Lower leg skin (tissue), 4 donors: ENCODE measurements around the gene EMC10. TPM values are rescaled to one million over a fixed set of nuclear protein-coding genes. Genes with fewer than 3 reads are reported as not detected.
"Not testable (repeated sequence)": the region's sequence is repeated elsewhere in the genome, so short reads cannot be mapped to it uniquely, and the experiment has no call there.

ENCODE experiments used
- DNase-seq, 2 donors: peaks; one replicate each; pipeline ENCODE4 v3.0.0-alpha.2; 2019; ENCODE audit warnings: low spot score in 2 of 2
- H3K4me3 ChIP-seq: fragments of 200-600 bp; sonication (generic); 2 replicates; pipeline ENCODE4 v1.5.1; 2017; ENCODE audit warnings: mild to moderate bottlenecking, low read depth; ENCODE audit not compliant: poor library complexity, severe bottlenecking
- POLR2A ChIP-seq, 2 donors: fragments of 450-650 bp; IDR thresholded peaks; one replicate each; pipeline ENCODE4 v1.6.1; 2016 to 2017; ENCODE audit warnings: antibody characterized with exemption in 2 of 2, mild to moderate bottlenecking in 1 of 2, moderate library complexity in 1 of 2
- WGBS, 2 donors: methylation state at CpG; one replicate each; pipeline ENCODE4 v1.1.5; 2018; 5-methylcytosine and 5-hydroxymethylcytosine counted together
- intact Hi-C: fragments of 100-400 bp; cut with DNase I; formaldehyde crosslinking; loops from one replicate; pipeline ENCODE4 v1.15.0; 2023; ENCODE audit warnings: low total_unique reads
- total RNA-seq, 4 donors: library from RNA; depleted of rRNA; stranded (reverse); fragments of >200 nt; gene quantifications; one replicate each; pipeline ENCODE4 v1.1.0, GENCODE V29; 2016
- TF ChIP-seq, protein P1 (sequence below), 3 donors: fragments of 450-650 bp; IDR thresholded peaks; one replicate each; pipeline ENCODE4 v1.5.1; 2016; ENCODE audit warnings: antibody characterized with exemption in 3 of 3, mild to moderate bottlenecking in 3 of 3, moderate library complexity in 2 of 3

The EMC10 gene
- total RNA-seq, 4 donors from 2014 or later, result 35.1 to 93.5 (median 67.5) TPM

GRCh38 chr19:50435221-50435620 is 41.1 kb upstream of the EMC10 start:
- DNase-seq, result no peak
- intact Hi-C loops, result no loop called here
- 62 to 72% methylated on average over 17 of the region's 17 CpGs for WGBS, 2 donors
- no peak overlapping the region for H3K4me3 ChIP-seq
- no peak for TF ChIP-seq POLR2A (IDR thresholded peaks at IDR 0.05)
- TF ChIP-seq, protein P1, sequence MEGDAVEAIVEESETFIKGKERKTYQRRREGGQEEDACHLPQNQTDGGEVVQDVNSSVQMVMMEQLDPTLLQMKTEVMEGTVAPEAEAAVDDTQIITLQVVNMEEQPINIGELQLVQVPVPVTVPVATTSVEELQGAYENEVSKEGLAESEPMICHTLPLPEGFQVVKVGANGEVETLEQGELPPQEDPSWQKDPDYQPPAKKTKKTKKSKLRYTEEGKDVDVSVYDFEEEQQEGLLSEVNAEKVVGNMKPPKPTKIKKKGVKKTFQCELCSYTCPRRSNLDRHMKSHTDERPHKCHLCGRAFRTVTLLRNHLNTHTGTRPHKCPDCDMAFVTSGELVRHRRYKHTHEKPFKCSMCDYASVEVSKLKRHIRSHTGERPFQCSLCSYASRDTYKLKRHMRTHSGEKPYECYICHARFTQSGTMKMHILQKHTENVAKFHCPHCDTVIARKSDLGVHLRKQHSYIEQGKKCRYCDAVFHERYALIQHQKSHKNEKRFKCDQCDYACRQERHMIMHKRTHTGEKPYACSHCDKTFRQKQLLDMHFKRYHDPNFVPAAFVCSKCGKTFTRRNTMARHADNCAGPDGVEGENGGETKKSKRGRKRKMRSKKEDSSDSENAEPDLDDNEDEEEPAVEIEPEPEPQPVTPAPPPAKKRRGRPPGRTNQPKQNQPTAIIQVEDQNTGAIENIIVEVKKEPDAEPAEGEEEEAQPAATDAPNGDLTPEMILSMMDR (IDR thresholded peaks at IDR 0.05), result no peak

DNA sequence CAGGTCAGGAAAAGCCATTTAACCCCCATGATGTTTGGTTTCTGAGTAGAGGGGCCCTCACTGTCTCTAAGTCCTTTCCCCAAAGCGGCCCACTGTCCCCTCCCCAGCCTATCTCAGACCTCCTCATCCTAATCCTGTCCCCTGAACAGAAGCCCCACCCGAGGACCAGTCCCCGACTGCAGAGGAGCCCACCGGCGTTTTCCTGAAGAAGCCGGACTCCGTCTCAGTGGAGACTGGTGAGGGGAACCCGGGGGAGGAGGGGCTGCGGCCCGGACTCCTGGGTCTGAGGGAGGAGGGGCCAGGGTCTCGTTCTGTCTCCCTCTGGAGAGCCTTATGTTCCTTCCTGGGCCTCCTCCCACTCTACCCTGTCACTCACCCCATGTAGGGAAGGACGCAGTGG is 40.7 kb upstream of the EMC10 start:
- intact Hi-C loops, result no loop called here
- DNase-seq, result no peak
- 75 to 85% methylated on average over 12 of the region's 12 CpGs for WGBS, 2 donors
- TF ChIP-seq, protein P1 (IDR thresholded peaks at IDR 0.05), result no peak
- TF ChIP-seq POLR2A (IDR thresholded peaks at IDR 0.05), result no peak
- no peak overlapping the region for H3K4me3 ChIP-seq

GRCh38 chr19:50437862-50438449 is 38.4 kb upstream of the EMC10 start:
- intact Hi-C loops, result no loop called here
- WGBS, 2 donors, result 87 to 88% methylated on average over 5 of the region's 5 CpGs
- no peak for TF ChIP-seq POLR2A (IDR thresholded peaks at IDR 0.05)
- TF ChIP-seq, protein P1 (IDR thresholded peaks at IDR 0.05), result no peak
- no peak for DNase-seq
- no peak overlapping the region for H3K4me3 ChIP-seq

DNA sequence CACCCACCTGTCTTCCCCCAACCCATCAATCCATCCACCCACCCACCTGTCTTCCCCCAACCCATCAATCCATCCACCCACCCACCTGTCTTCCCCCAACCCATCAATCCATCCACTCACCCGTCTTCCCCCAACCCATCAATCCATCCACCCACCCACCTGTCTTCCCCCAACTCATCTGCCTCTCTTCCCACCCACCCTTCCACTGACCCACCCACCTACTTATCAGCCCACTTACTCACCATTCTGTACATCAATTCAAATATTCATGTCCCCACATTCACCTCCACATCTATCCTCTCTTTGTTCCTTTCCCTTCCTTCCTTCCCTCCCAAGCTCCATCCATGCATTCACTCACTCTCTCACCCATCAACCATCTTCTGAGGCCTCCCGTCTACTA is 37.2 kb upstream of the EMC10 start:
- 49 to 65% methylated on average over 2 of the region's 2 CpGs for WGBS, 2 donors
- intact Hi-C loops, H3K4me3 ChIP-seq, DNase-seq: not testable (repeated sequence)

DNA sequence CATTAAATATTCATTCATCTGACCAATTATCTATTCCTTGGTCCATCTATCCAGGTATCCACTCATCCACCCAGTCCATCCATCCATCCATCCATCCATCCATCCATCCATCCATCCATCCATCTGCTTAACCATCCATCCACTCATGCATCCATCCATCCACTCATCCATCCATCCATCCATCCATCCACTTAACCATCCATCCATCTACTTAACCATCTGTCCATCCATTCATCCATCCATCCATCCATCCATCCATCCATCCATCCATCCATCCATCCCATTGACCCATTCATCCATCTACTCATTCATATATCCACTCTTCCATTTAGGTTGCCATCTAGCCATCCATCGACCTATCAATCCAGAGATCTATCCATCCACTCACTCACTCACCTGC is 32.2 kb upstream of the EMC10 start:
- WGBS, 2 donors, result 74 to 80% methylated on average over 1 of the region's 1 CpG
- no peak overlapping the region for H3K4me3 ChIP-seq
- intact Hi-C loops, result no loop called here
- TF ChIP-seq, protein P1 (IDR thresholded peaks at IDR 0.05), result no peak
- DNase-seq, result no peak

GRCh38 chr19:50447053-50447452 is 29.3 kb upstream of the EMC10 start:
- intact Hi-C loops, result no loop called here
- WGBS, 2 donors, result 83 to 87% methylated on average over 5 of the region's 5 CpGs
- TF ChIP-seq, protein P1 (IDR thresholded peaks at IDR 0.05), result no peak
- TF ChIP-seq POLR2A (IDR thresholded peaks at IDR 0.05), result no peak
- no peak overlapping the region for H3K4me3 ChIP-seq
- DNase-seq, result no peak
